Measurements from ENCODE around the gene INAFM2.

The INAFM2 gene

DNA sequence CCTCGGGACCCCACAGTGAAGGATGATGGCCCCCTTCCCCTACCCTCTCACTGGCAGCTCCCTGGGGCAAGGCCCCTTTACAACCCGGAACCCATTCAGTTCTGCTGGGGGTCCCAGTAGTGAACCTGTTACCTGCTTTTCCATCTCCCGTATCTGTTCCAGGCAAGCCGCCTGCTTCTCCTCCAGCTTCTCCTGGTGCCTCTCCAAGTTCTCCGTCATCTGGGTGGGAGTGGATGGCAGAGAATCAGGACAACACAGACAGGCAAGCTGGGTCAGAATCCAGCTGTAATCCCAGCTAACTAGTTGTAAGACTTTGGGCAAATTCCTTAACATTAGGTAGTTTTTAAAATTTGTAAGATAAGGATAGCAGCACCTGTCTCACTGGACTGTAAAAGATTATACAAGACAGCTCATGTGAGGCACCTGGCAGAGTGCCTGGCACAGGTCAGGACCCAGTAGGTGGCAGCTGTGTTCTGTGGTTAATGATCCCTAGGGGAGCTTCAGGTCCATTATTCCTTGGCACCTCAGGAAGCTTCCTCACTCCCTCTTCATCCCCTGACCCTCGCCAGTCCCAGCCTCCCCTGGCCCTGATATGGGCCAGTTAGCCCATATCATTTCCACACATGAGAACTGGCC lies 34.2 kb upstream of the INAFM2 start:
- no peak for DNase-seq

- DNase-seq, result no peak
Observed at GRCh38 chr15:40290545-40290917, 33.0 kb upstream of the INAFM2 start.

- DNase-seq, result no peak
Observed at GRCh38 chr15:40290918-40291574, 32.4 kb upstream of the INAFM2 start.

- DNase-seq, result no peak
Observed at GRCh38 chr15:40292246-40292645, 31.2 kb upstream of the INAFM2 start.

GRCh38 chr15:40293006-40293405 lies 30.5 kb upstream of the INAFM2 start:
- no peak for DNase-seq

DNA sequence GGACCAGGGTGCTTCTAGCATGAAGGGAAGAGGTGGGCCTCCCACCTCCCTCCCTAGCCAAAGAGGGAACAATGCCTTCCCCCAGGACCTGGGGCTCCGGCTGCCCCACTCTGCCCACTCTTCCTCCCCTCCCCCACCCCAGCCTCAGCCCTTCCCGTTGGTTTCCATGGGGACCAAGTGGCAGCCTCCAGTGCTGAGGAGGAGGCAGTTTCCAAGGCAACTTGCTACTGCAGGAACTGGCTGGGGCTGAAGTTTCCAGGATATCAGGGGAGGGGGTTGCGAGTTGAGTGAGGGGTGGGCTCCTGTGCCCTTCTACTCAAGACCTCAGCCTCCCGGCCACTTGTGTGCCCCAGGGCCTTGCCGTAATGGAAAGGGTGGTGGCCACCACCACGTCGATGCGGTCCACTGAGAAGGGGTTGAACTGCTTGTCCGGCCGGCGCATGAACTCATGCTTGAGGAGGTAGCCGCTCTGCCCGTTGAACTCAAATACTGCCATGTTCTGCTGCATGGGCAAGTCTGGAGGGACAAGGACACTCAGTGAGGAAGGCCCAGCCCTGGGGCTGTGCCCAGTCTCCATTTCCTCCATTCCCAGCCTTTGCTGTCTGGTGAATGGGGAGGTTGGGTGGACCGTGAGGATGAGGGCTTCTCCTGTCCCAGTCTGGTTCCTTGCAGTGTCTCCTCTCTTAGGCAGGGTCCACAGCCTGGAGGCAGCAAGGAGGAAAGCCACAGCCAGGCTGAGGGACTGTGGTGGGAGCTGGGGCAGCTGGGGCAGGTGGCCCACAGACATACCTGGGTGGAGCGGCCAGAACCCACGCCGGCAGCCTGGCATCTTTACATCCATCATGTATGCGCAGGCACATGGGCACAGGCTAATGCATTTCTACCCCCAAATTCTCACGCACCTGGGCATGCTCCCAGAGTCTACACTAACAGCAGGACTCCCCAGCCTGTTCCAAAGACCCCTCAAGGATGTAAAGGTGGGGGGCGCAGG lies 29.3 kb upstream of the INAFM2 start:
- no peak for DNase-seq

GRCh38 chr15:40295297-40295696 lies 28.2 kb upstream of the INAFM2 start:
- no peak for DNase-seq

GRCh38 chr15:40295877-40296560 lies 27.5 kb upstream of the INAFM2 start:
- DNase-seq, result no peak

DNA sequence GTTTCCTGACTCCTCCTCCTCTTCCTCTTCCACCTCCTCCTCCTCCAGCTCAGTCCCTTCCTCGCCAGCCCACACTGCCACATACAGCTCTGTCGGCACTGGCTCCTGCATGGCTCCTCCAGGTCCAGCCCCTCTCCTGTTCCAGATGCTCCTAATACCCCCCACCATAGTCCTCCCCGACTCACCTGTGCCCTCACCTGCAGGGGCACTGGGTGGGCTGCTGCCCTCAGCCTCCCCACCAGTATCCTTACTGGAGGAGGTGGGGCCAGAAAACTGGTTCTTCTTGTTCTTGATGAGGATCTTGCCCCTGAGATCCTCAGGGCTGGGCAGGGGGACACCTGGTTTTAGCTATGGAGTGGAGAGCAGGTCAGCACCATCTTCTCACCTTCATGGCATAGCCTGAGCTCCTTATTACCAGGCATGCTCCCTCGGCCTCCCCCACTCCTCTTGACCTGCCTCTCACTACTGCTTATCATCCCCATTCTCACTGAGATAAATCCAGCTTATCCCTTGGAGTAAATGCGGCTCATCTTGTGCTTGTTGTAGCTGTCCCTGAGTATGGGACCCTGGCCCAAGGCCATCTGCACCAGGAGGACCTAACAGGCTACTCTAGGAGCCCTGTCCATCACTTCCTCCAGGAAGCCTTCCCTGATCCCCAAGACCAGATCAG lies 26.8 kb upstream of the INAFM2 start:
- no peak for DNase-seq

GRCh38 chr15:40297356-40297755 lies 26.1 kb upstream of the INAFM2 start:
- DNase-seq, result no peak

- DNase-seq, result no peak
Observed at GRCh38 chr15:40298216-40298935, 25.1 kb upstream of the INAFM2 start.

DNA sequence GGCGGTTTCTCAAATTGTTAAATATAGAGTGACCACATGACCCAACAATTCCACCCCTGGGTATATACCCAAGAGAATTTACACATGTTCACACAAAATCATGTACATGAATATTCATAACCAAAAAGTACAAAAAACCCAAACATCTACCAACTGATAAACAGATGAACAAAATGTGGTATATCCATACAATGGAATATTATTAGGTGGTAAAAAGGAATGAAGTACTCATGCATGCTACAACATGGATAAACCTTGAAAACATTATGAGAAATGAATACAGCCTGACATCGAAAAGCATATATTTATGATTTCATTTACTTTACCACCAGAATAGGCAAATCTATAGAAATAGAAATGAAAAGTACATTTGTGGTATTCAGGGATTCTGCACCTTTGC lies 23.1 kb upstream of the INAFM2 start:
- DNase-seq, result no peak

GRCh38 chr15:40300771-40301170 lies 22.7 kb upstream of the INAFM2 start:
- no peak for DNase-seq

- no peak for DNase-seq
Observed at GRCh38 chr15:40301467-40302179, 21.9 kb upstream of the INAFM2 start.

DNA sequence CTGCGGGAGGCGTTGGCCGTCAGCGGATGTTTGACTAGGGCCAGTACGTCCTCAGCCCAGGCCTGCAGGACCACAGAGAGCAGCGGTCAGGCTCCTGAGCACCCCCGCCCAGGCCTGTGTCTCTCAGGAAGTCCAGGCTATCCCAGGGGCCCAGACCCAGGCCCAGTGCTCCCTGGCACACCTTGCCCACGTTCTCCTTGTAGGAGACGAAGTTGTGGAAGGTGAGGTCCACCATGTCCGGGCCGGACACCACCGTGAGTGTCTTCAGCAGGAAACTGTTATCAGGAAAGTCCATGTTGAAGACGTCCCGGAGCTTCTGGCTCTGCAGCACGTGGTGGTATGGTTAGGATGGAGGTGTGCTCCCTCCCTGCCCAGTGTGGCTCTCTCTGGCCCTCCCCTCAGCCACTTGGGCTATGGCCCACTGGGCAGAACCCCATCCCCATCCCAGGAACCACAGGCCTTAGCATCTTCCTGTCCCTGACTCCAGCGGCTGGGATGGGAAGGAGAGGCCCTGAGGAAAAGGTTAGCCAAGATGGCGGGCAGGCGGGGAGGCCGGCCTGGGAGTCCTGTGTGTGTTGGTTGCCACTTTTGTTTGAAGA lies 21.1 kb upstream of the INAFM2 start:
- no peak for DNase-seq

GRCh38 chr15:40302981-40303380 lies 20.5 kb upstream of the INAFM2 start:
- DNase-seq, result no peak

GRCh38 chr15:40303576-40303975 lies 19.9 kb upstream of the INAFM2 start:
- DNase-seq, result no peak

DNA sequence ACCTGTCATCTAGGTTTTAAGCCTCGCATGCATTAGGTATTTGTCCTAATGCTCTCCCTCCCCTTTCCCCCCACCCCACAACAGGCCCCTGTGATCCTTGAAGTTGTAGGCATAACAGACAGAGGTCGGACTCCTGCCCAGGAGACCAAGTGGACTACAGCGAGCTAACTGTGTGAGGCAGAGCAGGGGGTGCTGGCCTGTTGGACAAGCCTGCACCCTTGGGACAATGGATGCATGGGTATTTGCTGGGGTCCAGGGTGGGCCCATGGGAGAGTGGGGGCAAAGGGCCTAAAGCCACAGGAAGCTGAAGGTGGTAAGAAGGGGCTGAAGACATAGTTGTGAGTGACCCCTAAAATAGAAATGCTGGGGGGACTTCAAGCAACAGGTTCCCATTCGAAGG lies 18.2 kb upstream of the INAFM2 start:
- no peak for DNase-seq

DNA sequence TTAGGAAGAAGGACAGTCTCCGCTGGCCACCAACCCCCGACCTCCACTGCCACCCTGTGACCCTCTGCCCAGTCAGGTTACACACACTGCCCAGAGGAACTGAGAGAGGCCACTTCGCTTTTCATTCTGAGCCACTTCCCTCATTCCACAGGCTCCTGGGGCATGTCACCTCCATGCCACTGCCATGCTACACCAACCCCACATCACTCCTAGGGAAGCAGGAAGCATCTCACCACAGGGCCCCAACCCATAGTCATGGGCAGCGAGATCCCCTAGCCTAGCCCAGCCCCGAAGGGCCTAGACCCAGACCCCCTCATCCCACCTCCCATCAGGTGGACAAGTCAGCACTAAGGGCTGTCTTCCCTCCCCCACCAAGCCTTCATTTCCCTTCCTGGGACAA lies 17.1 kb upstream of the INAFM2 start:
- DNase-seq, result no peak

GRCh38 chr15:40306908-40307307 lies 16.6 kb upstream of the INAFM2 start:
- DNase-seq, result no peak

Measured in NCI-H1048 (cell line).